ENCODE results near the gene NKX2-2.

The NKX2-2 gene
- total RNA-seq, result 0 to 0.08 (median 0) reads per million in 18 experiments

DNA sequence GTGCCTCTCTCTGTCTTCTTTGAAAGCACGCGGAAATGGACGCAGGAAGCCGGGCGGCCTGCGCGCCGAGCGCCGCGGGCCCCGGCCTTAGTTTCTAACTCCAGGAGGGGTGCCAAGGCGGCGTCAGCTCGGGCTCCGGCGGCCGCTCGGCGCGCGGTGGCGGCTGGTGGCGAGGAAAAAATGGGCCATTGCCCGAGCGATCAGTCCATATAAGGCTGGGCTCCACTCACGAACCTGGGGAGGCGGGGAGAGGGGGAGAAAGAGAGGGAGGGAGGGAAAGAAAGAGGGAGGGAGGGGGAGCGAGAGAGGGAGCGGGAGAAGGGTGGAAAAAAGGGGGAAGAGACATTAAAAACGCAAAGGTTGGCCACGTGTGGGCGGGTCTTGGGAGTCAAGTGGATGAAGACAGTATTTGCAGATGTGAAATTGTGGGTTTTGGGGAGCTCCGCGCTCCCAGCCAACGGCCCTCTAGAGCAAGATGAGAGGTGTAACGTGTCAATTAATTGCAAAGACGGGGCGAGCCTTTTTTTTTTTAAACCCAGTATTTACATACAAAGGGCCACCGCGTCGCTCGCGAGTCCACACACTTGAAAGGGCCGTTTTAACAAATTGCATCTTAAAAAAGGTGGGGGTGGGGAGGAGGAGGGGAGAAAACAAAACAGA, at the start of gene NKX2-2:
Gene NKX2-2, minus strand, starts transcription at position 184 of the 660 bp plus-strand sequence. CDS start 395 bp downstream, outside the sequence.
- no peak for DNase-seq

DNA sequence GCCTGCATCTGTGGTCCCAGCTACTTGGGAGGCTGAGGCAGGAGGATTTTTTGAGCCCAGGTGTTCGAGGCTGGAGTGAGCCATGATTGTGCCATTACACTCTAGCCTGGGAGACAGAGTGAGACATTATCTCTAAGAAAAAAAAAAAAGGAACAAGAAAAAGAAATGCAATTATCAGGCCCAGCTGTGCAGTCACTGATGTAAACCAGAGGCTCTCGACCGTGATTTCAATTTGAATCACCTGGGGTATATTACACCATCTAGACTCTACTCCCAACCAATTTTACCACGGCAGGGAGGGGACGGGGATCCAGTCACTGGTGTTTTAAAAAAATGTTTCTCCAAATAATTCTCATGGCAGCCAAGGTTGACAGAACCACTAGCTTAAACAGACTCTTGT, 48.8 kb upstream of the NKX2-2 start:
- no peak for DNase-seq

DNA sequence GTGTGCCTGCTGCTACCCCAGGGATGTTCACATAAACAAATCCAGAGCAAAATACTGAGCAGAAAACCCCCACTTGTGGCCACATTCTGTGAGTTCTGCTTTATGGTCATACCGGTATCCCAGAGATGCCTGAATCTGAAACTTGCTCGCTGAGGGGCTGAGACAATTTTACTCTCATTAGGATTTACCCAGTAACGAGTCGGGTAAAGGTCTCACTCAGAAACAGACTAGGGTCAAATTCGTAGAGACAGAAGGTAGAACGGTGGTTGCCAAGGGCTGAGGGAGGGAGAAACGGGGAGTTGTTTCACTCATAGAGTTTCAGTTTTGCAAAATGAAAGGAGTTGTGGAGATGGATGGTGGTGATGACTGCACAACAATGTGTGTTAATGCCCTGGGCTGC, 45.4 kb upstream of the NKX2-2 start:
- DNase-seq, result no peak

DNA sequence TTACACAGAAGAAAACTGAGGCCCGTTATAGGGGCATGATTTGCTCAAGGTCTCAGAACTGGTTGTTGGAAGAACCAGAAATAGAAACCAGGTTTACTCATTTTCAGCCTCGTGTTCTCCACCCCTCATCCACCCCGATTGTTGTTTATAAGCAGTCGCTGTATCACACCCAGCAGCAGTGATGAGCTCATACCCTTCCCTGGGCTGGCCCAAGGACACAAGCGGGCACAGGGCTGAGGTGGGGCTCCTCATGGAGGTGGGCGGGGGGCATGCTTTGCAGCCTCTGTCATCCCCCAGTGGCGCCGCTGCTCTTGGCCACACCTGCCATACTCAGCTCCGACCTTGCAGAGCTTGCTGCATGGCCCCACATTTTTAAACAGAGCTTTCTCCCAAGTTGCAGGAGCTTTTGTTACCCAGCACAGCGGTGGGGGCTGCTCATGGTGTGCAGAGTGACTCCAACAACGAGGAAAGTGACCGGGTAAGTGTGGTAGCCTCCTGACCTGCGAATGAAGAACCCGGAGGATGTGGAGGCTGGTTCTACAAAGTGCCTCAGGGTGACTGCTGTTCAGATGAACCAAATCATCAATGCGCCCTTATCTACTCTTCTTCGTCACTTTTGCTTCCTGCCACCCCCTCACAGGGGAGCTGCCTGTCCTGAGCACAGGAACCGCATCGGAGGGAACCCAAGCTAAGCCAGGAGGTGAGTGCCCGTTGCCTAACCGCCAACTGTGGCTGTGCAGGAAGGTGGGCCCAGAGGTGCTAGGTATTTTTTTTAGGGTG, 43.6 kb upstream of the NKX2-2 start:
- DNase-seq, result no peak

DNA sequence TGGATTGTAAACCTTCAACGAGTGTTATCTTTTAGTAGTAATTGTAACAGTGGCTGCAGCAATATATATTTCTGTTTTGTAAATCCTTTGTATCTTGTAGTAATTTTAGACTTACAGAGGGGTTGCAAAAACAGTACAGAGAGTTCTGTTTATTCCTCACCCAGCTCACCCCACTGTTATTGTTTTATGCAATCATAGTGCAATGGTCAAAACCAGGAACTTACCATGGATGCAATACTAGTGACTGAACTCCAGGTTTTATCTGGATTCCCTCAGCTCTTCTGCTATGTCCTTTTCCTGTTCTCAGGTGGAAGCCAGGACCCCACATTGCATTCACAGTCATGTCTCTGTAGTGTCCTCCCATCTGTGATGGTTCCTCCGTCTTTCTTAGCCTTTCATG, 42.5 kb upstream of the NKX2-2 start:
- no peak for DNase-seq

DNA sequence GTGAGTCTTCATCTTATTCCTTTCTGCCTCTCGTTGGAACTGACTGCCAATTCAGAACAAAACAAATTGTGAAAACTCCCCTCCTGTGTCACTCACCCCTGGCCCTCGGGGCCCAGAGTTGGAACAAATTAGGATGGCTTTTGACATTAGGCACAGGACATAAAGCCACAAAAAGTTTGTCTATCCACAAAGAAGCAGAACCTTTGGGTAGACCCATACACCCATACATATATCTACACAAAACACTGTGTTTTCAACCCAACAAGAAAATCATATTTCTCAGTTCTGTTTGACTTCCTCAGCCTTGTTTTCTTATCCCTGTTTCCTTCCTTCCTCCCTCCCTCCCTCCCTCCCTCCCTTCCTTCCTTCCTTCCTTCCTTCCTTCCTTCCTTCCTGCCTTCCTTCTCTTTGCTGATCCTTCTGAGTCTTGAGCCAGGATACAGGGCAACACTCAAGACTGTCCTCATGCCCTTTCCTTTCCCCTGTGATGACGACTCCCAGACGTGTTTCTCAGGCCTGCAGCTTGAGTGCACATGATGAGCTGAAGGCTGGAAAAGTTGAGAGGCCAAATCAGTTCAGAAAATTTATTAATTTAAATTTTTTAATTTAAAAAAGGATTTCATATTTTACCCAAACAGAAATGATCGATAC, 41.7 kb upstream of the NKX2-2 start:
- DNase-seq, result no peak

DNA sequence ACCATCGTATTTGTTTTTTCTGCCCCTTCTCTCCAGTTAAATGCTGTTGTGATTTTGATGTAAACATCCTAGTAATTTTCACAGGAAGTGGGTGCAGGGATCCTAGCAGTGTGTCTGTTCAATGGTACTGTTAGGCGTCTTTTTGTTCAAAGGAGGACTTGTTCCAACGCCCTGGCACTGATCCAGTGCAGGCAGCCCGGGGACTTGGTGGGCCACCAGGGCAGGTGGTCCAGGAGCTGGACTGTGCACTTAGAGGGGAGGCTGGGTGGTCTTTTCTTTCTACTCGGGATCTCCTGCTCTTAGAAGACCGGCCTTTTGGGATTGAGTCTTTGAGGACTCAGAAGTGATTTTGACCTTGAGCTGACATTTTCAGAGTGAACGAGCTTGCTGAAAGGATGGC, 41.1 kb upstream of the NKX2-2 start:
- DNase-seq, result no peak

DNA sequence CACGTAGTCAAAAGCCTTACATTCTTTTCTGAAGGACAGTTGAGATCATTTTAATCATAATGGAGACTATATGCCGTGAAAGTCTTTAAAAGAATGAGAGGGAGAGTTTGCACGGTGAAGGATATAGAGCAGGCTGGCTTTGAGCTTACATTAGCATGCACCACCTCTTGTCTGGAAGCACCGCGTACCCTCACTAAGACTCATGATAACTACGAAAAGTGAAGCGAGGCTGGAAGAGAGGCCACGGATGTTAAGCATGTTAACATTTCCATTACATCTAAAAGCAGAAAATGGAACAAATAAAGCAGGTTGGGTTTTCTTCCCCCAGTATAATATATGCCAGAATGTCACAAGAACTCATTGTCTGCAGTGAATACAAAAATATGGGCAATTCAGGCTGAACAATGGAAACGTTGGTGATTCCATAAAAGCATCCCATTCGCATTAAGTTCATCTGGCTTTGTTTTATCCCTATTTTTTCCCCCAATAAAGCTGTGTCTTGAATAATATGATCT, 40.6 kb upstream of the NKX2-2 start:
- DNase-seq, result no peak

DNA sequence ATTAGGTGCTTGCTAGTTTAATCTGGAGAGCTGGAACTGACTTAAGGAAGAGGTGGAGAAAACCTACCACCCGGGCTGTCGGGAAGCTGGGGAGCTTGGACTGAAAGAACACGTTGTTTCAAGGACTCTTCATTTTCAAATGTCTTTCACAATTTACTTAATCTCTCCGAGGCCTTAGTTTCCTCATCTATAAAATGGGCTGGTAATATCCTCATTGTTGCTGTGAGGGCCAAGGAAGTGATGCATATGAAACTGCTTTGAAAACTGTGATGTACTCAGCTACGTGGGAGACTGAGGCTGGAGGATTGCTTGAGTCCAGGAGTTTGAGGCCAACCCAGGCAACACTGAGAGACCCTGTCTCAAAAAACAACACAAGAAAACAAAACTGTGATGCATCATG, 36.7 kb upstream of the NKX2-2 start:
- no peak for DNase-seq

DNA sequence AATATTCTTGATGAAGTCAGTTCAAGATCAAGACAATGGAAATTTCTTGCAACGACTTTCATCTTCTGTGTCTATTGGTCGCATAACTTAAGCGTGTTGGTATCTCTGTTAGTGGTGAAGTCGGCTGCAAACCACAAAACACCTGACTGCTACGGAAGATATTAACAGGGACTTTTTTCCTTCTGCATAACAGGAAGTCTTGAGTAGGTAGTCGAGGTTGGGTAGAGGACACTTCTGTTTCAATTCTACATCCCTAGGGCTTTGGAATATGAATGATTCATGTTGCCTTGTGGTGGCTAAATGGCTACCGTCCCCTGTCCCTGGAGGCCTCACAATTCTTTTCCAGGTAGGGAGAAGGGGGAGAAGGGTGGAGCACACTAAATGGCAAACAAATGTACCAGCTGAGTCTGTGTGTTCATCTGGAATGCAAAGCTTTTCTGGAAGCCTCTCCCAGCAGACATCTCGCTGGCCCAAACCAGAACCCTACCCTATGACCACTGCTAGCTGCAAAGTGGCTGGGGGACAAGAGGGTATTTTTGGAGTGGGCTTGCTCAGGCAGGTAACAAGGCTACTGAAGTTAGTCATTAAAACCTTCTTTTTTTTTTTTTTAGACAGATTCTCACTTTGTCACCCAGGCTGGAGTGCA, 34.6 kb upstream of the NKX2-2 start:
- no peak for DNase-seq

DNA sequence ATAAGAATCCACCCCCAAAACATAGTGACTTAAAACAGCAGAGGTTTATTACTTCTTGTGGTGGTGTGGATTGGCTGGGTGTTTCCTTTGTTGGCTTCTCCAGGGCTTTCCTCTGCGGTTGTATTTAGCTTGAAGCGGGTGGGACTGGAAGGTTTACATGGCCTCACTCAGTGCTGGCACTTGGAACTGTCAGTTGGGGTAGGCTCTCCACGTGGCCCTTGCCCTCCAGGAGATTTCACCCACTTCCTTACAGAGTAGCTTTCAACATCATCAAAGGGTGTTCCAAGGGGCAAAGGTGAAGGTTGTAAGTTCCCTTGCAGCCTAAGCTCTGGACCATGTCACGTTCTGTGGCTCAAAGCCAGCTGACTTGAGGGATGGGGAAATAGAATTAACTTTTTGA, 32.5 kb upstream of the NKX2-2 start:
- DNase-seq, result no peak

DNA sequence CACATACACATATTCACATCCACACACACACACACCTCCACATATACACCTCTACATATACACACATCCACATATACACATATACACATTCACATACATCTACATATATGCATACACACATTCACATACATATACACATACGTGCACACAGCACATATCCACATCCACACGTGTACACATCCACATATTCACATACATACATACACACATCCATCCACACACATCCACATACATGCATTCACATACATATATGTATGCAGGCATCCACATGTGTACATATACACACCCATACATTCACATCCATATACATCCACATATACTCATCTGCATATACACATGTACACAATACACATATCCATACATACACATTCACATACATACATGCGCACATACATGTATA, 25.6 kb upstream of the NKX2-2 start:
- DNase-seq, result no peak

DNA sequence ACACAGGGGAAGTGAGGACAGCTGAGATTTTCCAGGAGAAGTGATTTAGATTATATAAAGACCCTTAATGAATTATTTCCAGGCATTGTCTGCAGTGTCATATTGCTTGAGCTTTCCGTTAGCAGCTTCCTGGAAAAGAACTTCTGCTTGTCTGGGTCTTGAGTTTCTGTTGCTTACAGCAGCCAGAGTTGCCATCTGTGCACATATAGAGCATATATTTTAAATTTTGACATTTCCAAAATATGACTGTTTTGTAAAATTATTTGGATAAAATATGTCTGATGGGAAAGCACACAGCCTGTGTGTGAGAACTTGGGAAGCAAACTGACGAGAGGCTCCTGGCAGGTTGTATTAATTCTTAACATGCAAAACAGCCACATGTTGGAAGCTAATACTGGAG, 21.0 kb upstream of the NKX2-2 start:
- DNase-seq, result no peak

DNA sequence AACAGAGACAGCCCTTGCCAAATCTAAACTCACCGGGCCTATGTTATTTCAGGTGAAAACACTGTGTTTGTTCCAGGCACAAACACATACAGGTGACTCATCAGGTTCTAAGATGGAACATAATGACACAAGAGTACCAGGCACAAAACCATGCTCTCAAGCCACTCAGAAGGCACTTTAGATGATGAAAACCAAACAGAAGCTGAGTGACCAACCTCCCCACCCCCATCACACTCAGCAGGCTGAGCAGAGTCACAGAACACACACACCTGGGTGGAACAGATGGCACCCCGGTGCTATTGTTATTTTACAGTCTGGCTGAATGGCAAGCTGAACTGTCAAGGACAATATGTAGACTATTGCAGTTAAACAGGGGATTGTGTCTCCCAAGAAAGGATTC, 20.6 kb upstream of the NKX2-2 start:
- no peak for DNase-seq

DNA sequence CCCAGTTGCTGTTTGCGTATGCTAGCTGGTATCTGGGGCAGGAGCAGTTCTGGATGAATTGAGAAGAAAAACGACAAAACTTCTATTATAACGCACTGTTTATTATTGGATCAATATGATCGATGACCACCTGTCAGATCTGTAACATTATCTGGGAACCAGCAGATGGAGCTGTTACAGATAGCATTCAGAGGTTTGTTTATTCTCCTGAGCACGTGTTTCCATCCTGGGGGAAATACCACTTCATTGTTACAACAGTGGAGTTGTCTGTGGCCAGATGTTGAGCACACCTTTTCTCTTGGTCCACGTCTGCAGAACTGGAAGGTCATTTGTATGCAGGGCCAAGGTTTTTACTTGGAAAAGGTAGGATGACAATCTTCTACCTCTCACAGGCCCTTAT, 16.0 kb upstream of the NKX2-2 start:
- DNase-seq, result no peak

DNA sequence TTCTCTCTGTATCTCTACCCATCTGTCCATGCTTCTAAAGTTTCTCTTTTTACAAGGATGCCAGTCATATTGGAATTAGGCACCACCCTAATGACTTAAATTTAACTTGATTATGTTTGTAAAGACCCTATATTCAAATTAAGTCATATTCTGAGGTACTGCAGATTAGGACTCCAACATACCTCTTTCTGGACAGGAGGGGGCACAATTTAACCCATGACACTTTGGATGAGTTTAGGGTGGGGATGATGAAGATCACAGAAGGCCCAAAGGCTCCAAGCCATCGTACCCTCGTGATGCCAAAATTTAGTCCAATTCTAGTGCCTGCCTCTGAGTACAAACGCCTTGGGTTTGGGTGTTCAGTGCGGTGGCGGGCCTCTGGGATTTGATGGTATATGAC, 15.0 kb upstream of the NKX2-2 start:
- no peak for DNase-seq

DNA sequence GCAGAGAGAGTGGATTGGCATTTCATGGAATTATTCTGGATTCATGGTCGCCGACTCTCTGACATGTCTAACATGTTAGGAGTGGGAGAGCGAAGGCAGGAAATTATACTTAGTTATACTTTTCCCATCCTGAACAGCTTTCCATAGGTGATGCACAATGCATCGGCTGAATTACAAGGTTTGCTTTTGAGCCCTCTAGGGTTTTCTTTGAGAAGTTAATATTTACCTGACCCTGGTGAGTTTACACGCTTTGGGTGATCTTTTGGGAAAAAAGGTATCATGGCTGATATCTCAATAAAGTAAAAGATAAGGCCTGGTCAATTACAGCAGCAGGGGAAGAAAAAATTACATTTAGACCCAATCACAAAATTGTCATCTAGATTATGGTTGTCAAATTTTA, 14.0 kb upstream of the NKX2-2 start:
- DNase-seq, result no peak

DNA sequence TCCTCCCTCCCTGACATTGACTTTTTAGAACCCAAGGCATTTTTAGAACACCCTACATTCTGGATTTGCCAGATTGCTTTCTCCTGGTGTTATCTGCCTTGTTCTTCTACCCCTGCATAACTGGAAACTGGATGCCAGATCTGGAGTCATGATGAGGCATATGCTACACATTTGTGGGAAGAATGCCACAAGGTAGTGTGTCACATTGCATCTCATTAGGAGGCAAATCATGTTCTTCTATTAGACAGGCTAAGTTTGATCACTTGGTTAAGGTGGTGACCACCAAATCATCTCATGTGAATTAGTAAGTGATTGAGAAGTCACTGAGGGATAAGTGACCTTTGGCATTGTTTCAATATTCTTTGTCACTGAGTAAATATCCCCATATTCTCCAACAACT, 12.9 kb upstream of the NKX2-2 start:
- DNase-seq, result no peak

DNA sequence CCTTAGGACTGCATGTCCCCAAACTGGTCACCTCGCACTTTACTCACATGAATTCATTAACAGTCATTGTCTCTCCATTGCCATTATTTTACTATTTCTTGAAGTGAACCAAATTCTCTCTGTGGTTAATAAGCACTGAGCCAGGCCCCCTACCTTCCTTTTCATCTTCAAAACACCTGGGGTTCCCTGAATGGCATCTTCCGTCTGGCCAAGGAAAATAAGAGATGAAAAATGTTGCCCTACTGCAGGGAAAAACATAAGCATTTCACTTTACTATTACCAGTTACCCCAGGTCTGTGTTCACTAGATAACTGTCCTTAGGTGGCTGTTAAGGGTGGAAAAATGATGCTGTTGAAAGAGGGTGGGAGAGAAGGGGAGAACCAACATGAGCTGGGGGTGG, 10.0 kb upstream of the NKX2-2 start:
- DNase-seq, result no peak

DNA sequence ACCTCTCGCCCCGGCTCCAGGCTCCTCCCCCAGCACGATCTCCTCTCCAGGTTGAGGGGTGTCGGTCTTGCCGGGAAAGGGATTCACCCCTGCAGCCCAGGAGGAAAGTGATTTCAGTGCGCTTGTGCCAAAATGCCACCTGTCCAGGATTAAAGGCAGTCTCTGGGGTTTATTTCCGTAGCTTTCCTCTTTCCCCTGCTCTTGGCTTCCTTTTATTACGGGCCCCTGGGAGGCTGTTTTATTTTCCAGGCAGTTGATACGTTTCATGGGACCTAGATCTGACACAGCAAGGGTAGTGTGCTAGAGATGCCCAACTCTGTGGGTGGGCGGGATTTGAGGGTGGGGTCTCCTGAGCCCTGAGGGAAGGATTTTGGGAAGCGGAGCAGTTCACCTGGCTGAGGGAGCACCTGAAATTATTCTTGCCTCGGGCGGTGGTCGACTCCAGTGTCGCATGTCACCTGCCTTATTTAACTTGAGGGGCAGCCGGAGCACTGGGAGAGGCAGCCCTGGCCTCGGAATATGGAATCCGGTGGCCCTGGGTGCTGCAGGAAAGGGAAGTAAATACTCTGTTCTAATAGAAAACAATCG, 9.5 kb upstream of the NKX2-2 start:
- DNase-seq, result no peak

DNA sequence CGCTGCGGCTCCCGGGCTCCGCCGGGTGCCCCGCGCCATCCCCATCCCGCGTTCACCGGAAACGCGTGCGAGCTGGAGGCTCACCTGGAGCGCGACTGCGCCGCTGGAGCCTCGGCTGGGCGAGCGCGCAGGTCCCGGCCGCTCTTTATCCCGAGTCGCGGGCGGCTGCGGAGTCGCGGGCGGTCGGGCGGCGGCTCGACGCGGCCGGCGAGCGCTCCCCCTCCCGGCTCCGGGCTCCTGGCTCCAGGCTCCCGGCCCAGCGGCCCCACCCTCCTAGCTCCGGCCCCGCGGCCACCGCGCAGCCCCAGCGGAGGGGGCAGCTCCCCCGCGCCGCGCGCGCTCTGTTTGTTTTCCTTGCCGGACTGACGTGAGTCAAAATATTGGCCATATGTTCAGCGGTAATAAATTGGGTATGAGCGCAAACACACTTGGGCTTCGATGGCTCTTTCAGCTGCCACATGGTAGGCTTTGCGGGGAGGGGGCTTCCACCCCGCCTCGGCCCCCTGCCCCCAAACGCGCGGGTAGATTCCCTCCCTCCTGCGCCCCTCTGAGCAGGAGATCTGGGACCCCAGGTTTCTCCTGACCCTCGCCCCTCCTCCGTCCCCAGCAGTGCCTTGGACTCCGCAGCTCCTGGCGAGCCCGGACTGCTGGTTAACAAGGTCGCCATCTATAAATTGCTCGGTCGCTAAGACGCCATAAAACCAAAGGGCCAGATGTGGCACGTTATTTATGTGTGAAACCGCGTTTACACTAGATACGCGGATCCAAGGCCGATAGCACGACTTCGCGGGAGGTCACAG, 8.8 kb upstream of the NKX2-2 start:
- no peak for DNase-seq
